ENCODE measurements around the gene GPR153.

DNA sequence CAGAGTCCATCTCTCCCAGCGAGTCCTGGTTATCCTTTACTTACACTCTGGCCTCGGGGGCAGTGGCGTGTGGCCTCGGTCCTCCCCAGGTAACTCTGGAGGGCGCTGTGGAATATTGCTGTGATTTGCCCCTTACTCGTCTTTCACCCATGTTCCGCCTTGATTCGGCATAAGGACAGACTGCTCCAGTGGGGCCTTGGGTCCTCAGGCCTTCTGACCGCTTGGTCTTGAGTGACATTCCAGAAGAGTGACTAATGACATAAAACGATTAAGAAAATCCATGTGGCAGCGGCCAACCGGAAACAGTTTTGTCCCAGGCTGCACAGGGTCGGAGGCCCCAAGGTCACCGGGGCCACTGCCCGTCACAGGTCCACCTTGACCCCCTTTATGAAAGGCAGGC lies 36.2 kb downstream of the GPR153 start:
- TF ChIP-seq JUN (IDR thresholded peaks at IDR 0.05; ENCODE audit: low read depth, low read length) (no peak), CEBPB (IDR thresholded peaks at IDR 0.05; ENCODE audit: low read depth, low read length) (no peak)
- TF ChIP-seq, protein P1, sequence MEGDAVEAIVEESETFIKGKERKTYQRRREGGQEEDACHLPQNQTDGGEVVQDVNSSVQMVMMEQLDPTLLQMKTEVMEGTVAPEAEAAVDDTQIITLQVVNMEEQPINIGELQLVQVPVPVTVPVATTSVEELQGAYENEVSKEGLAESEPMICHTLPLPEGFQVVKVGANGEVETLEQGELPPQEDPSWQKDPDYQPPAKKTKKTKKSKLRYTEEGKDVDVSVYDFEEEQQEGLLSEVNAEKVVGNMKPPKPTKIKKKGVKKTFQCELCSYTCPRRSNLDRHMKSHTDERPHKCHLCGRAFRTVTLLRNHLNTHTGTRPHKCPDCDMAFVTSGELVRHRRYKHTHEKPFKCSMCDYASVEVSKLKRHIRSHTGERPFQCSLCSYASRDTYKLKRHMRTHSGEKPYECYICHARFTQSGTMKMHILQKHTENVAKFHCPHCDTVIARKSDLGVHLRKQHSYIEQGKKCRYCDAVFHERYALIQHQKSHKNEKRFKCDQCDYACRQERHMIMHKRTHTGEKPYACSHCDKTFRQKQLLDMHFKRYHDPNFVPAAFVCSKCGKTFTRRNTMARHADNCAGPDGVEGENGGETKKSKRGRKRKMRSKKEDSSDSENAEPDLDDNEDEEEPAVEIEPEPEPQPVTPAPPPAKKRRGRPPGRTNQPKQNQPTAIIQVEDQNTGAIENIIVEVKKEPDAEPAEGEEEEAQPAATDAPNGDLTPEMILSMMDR (IDR thresholded peaks at IDR 0.05; ENCODE audit: control extremely low read depth in 1 of 3, insufficient read depth in 1 of 3, low read depth in 1 of 3, low read length in 3 of 3) = peak in 1 of 3 experiments; percentile 18; a peak in 1 of 4 replicates

Measured in H1 (cell line).